Activated CD8-positive, alpha-beta memory T cell treated with anti-CD3 and anti-CD28 coated beads, Interleukin-2, amount 10 ng/mL, durations not matched to agents 7 days and 5 days (primary cell): Measurements from ENCODE around the gene ST3GAL6. TPM values are rescaled to one million over a fixed set of nuclear protein-coding genes. Genes with fewer than 3 reads are reported as not detected.

ENCODE experiments used
- ATAC-seq: fragments of 150-1000 bp; cut with Tn5 transposase; one replicate; pipeline ENCODE4 v1.10.0; 2021; ENCODE audit warnings: moderate library complexity
- CTCF ChIA-PET: fragments of 350-600 bp; sonication (Branson Sonifier 250); formaldehyde crosslinking; loops from one replicate; lab custom pipeline; 2021; ENCODE audit warnings: antibody characterized with exemption; lab: Charles Lee
- DNase-seq: peaks from one replicate; pipeline ENCODE4 v3.0.0-alpha.2; 2020
- H3K27ac Mint-ChIP-seq: one replicate; pipeline ENCODE4 v1.8.0; 2021; ENCODE audit warnings: mild to moderate bottlenecking, mixed read lengths
- H3K27me3 Mint-ChIP-seq: one replicate; pipeline ENCODE4 v1.8.0; 2021; ENCODE audit warnings: mixed read lengths
- H3K36me3 Mint-ChIP-seq: one replicate; pipeline ENCODE4 v1.8.0; 2021; ENCODE audit warnings: mild to moderate bottlenecking, mixed read lengths
- H3K4me1 Mint-ChIP-seq: one replicate; pipeline ENCODE4 v1.8.0; 2021; ENCODE audit warnings: mixed read lengths
- H3K4me3 Mint-ChIP-seq: one replicate; pipeline ENCODE4 v1.8.0; 2021; ENCODE audit warnings: mild to moderate bottlenecking, moderate library complexity, mixed read lengths
- H3K9me3 Mint-ChIP-seq: one replicate; pipeline ENCODE4 v1.8.0; 2022; ENCODE audit warnings: low read depth, mixed read lengths
- total RNA-seq, 2 experiments: library from RNA; stranded (reverse); gene quantifications; one replicate each; pipeline ENCODE4 v1.2.3, GENCODE V29; 2021

The ST3GAL6 gene
- under 1 TPM in 1 of 2 experiments, not detected in 1; 0.12 TPM for total RNA-seq

- Mint-ChIP-seq H3K4me1 (peaks cover 4% of the 10 kb centered on the region), H3K27me3 (peaks cover 34% of the 10 kb centered on the region), H3K27ac (no peak within 1 kb of the TSS), H3K9me3 (no peaks in the 10 kb centered on the region), H3K4me3 (no peak within 1 kb of the TSS), H3K36me3 (no peaks in the 10 kb centered on the region)
- no peak for DNase-seq
- CTCF ChIA-PET: no interaction called here
- ATAC-seq: no peak
These were observed at the start of gene ST3GAL6 for GRCh38 chr3:98763076-98763475. TSS of gene ST3GAL6 (plus strand) at chr3:98763340. CDS start at chr3:98768441, 5,101 bp downstream.

- no peaks in the 10 kb centered on the region for H3K36me3 Mint-ChIP-seq
- CTCF ChIA-PET: no interaction called here
- no peak overlapping the region for H3K4me3 Mint-ChIP-seq
- no peaks in the 10 kb centered on the region for H3K9me3 Mint-ChIP-seq
- ATAC-seq: no peak
- H3K27ac Mint-ChIP-seq: no peak overlapping the region
- no peaks in the 10 kb centered on the region for H3K4me1 Mint-ChIP-seq
- peaks cover 7% of the 10 kb centered on the region for H3K27me3 Mint-ChIP-seq
- DNase-seq: no peak
These were observed 49.2 kb upstream of the ST3GAL6 start for GRCh38 chr3:98713984-98714383.

- no peak for ATAC-seq
- Mint-ChIP-seq H3K4me1 (no peaks in the 10 kb centered on the region), H3K27me3 (peaks cover 5% of the 10 kb centered on the region), H3K27ac (no peak overlapping the region), H3K36me3 (no peaks in the 10 kb centered on the region), H3K4me3 (no peak overlapping the region), H3K9me3 (no peaks in the 10 kb centered on the region)
- CTCF ChIA-PET: interaction anchor here (1.0 kb wide), 1 partner anchor 9 kb away, joined by 3 read pairs; no protein-coding TSS in a partner anchor
- DNase-seq: no peak
These were observed 45.6 kb upstream of the ST3GAL6 start for GRCh38 chr3:98717584-98717983.

- no peak overlapping the region for H3K4me3 Mint-ChIP-seq
- H3K27me3 Mint-ChIP-seq: peaks cover 9% of the 10 kb centered on the region
- H3K4me1 Mint-ChIP-seq: no peaks in the 10 kb centered on the region
- no peaks in the 10 kb centered on the region for H3K36me3 Mint-ChIP-seq
- DNase-seq (no peak), ATAC-seq (no peak)
- H3K9me3 Mint-ChIP-seq: no peaks in the 10 kb centered on the region
- H3K27ac Mint-ChIP-seq: no peak overlapping the region
- CTCF ChIA-PET: no interaction called here
These were observed 44.4 kb upstream of the ST3GAL6 start for GRCh38 chr3:98718730-98719129.

- H3K4me3 Mint-ChIP-seq: no peak overlapping the region
- H3K27ac Mint-ChIP-seq: no peak overlapping the region
- no peaks in the 10 kb centered on the region for H3K36me3 Mint-ChIP-seq
- no peaks in the 10 kb centered on the region for H3K9me3 Mint-ChIP-seq
- H3K4me1 Mint-ChIP-seq: no peaks in the 10 kb centered on the region
- ATAC-seq (no peak), DNase-seq (no peak)
- CTCF ChIA-PET: interaction anchor here (0.6 kb wide), 1 partner anchor 331 kb away, joined by 3 read pairs; no protein-coding TSS in a partner anchor
- peaks cover 17% of the 10 kb centered on the region for H3K27me3 Mint-ChIP-seq
These were observed 41.4 kb upstream of the ST3GAL6 start for GRCh38 chr3:98721776-98722175.

- Mint-ChIP-seq H3K4me1 (no peaks in the 10 kb centered on the region), H3K4me3 (no peak overlapping the region), H3K27ac (no peak overlapping the region), H3K9me3 (no peaks in the 10 kb centered on the region), H3K36me3 (no peaks in the 10 kb centered on the region), H3K27me3 (peaks cover 23% of the 10 kb centered on the region)
- CTCF ChIA-PET: no interaction called here
- ATAC-seq (no peak), DNase-seq (no peak)
These were observed 40.8 kb upstream of the ST3GAL6 start for GRCh38 chr3:98722389-98722788.

- no peak for DNase-seq
- Mint-ChIP-seq H3K4me1 (no peaks in the 10 kb centered on the region), H3K36me3 (no peaks in the 10 kb centered on the region), H3K27me3 (peaks cover 38% of the 10 kb centered on the region), H3K27ac (no peak overlapping the region), H3K4me3 (no peak overlapping the region), H3K9me3 (no peaks in the 10 kb centered on the region)
- CTCF ChIA-PET: no interaction called here
- no peak for ATAC-seq
These were observed 37.8 kb upstream of the ST3GAL6 start for GRCh38 chr3:98725352-98725751.

- no peaks in the 10 kb centered on the region for H3K4me1 Mint-ChIP-seq
- no peaks in the 10 kb centered on the region for H3K36me3 Mint-ChIP-seq
- H3K27ac Mint-ChIP-seq: no peak overlapping the region
- no peak for DNase-seq
- CTCF ChIA-PET: interaction anchor here (1.2 kb wide), 1 partner anchor 9 kb away, joined by 3 read pairs; no protein-coding TSS in a partner anchor
- no peak overlapping the region for H3K4me3 Mint-ChIP-seq
- peaks cover 44% of the 10 kb centered on the region for H3K27me3 Mint-ChIP-seq
- H3K9me3 Mint-ChIP-seq: no peaks in the 10 kb centered on the region
- ATAC-seq: no peak
These were observed 37.1 kb upstream of the ST3GAL6 start for GRCh38 chr3:98726084-98726483.

GRCh38 chr3:98727638-98728037, 35.5 kb upstream of the ST3GAL6 start:
- Mint-ChIP-seq H3K27me3 (peaks cover 52% of the 10 kb centered on the region), H3K4me1 (peaks cover 4% of the 10 kb centered on the region), H3K9me3 (no peaks in the 10 kb centered on the region), H3K4me3 (no peak overlapping the region), H3K36me3 (no peaks in the 10 kb centered on the region), H3K27ac (no peak overlapping the region)
- no peak for DNase-seq
- CTCF ChIA-PET: no interaction called here
- ATAC-seq: no peak

- CTCF ChIA-PET: interaction anchor here (0.7 kb wide), 1 partner anchor 184 kb away, joined by 3 read pairs; no protein-coding TSS in a partner anchor
- Mint-ChIP-seq H3K27ac (no peak overlapping the region), H3K4me1 (peaks cover 10% of the 10 kb centered on the region), H3K36me3 (no peaks in the 10 kb centered on the region), H3K4me3 (no peak overlapping the region), H3K9me3 (no peaks in the 10 kb centered on the region), H3K27me3 (peaks cover 54% of the 10 kb centered on the region)
- no peak for ATAC-seq
- DNase-seq: no peak
These were observed 34.5 kb upstream of the ST3GAL6 start for GRCh38 chr3:98728672-98729071.

GRCh38 chr3:98730338-98730737, 32.8 kb upstream of the ST3GAL6 start:
- no peak for DNase-seq
- CTCF ChIA-PET: interaction anchor here (0.5 kb wide), 1 partner anchor 10 kb away, joined by 3 read pairs; no protein-coding TSS in a partner anchor
- peaks cover 68% of the 10 kb centered on the region for H3K27me3 Mint-ChIP-seq
- H3K36me3 Mint-ChIP-seq: no peaks in the 10 kb centered on the region
- no peak overlapping the region for H3K27ac Mint-ChIP-seq
- no peak for ATAC-seq
- peaks cover 15% of the 10 kb centered on the region for H3K4me1 Mint-ChIP-seq
- H3K9me3 Mint-ChIP-seq: no peaks in the 10 kb centered on the region
- H3K4me3 Mint-ChIP-seq: no peak overlapping the region

GRCh38 chr3:98730886-98731537, 32.1 kb upstream of the ST3GAL6 start:
- CTCF ChIA-PET: interaction anchor here (0.6 to 0.7 kb wide), 2 partner anchors 100 to 1085 kb away, joined by 3 to 4 read pairs; no protein-coding TSS in a partner anchor
- peaks cover 15% of the 10 kb centered on the region for H3K4me1 Mint-ChIP-seq
- no peaks in the 10 kb centered on the region for H3K36me3 Mint-ChIP-seq

GRCh38 chr3:98731720-98732285, 31.3 kb upstream of the ST3GAL6 start:
- Mint-ChIP-seq H3K4me1 (peaks cover 15% of the 10 kb centered on the region), H3K27ac (no peak overlapping the region), H3K9me3 (no peaks in the 10 kb centered on the region), H3K36me3 (no peaks in the 10 kb centered on the region), H3K27me3 (peaks cover 76% of the 10 kb centered on the region), H3K4me3 (peak overlapping the region; percentile 60)
- no peak for DNase-seq
- CTCF ChIA-PET: interaction anchor here (0.6 to 0.7 kb wide), 2 partner anchors 101 to 1084 kb away, joined by 3 to 4 read pairs; no protein-coding TSS in a partner anchor
- peak; percentile 56 for ATAC-seq

More at GRCh38 chr3:98730886-98731537, 32.1 kb upstream of the ST3GAL6 start:
- Mint-ChIP-seq H3K9me3 (no peaks in the 10 kb centered on the region), H3K27me3 (peaks cover 73% of the 10 kb centered on the region), H3K4me3 (no peak overlapping the region), H3K27ac (no peak overlapping the region)
- DNase-seq (no peak), ATAC-seq (no peak)
